RPMI8226 (cell line): ENCODE data around the gene C11orf54.
"Not testable (repeated sequence)": the region's sequence is repeated elsewhere in the genome, so short reads cannot be mapped to it uniquely, and the experiment has no call there.

Experiments
- DNase-seq: peaks from one replicate; pipeline ENCODE4 v3.0.0-alpha.2; 2015

Gene C11orf54

DNA sequence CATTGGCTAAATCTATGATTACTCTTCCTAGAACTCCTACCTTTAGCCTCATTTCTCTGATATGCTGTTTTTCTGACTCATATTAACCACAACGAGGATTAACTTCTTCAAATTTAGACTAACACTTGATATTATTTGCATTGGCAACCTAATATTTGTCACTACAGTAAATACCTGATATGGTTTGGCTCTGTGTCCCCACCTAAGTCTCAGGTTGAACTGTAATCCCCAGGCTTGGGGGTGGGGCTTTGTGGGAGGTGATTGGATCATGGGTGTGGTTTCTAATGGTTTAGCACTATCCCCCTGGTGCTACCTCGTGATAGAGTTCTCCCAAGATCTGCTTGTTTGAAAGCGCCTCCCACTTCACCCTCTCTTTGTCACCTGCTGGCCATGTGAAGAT lies 25.5 kb downstream of the C11orf54 start:
- no peak for DNase-seq

DNA sequence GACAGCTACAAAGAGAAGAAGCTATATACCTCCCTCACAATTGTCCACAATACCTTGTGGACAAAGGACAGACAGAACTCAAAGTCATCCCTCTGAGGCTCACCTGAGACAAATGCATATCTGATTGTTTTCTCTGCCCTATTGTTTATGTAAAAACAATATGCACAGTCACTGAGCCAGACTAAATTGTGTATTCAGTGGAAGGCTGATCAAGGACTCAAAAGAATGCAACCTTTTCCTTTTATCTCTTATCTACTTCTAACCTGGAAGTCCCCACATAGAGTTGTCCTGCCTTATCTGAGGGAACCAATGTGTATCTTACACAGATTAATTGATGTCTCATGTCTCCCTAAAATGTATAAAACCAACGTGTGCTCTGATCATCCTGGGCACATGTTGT lies 28.7 kb downstream of the C11orf54 start:
- DNase-seq = no peak

DNA sequence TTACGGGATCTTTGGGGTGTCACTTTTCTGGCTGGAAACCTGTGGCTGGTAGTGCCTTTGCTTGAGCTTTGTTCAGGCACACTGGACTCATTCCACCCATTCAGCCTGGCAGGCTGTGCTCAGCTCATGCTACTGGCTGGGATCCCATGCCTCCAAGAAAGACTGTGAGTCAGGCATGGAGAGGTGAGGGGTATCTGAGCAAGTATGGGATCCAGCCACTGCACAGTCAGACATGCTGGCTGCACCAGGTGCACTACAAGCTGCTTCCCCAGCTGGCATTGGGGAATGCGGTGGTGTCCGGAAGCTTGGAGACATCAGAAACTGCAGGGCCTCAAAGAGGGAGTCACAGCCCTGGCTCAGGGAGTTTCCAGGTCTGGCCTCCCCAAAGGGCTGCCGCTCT lies 30.7 kb downstream of the C11orf54 start:
- DNase-seq = no peak

DNA sequence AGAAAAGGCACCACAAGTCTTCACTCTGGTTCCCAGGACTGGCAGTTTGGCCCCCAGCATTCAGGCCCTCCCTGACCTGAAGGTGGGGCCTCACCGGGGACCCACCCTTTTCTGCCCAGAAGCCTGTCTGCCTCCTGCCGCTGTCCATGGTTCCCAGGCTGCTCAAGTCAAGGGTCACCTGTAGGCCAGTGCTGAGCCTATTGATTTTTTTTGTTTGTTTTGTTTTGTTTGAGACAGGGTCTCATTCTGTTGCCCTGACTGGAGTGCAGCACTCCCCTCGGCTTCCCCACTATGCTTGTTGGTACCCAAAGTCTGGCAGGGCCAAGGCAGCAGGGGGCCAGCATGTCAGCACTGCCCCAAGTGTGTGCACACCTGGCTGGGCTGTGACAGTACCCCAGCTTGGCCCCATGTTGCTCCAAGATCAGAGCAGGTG lies 31.6 kb downstream of the C11orf54 start:
- no peak for DNase-seq

DNA sequence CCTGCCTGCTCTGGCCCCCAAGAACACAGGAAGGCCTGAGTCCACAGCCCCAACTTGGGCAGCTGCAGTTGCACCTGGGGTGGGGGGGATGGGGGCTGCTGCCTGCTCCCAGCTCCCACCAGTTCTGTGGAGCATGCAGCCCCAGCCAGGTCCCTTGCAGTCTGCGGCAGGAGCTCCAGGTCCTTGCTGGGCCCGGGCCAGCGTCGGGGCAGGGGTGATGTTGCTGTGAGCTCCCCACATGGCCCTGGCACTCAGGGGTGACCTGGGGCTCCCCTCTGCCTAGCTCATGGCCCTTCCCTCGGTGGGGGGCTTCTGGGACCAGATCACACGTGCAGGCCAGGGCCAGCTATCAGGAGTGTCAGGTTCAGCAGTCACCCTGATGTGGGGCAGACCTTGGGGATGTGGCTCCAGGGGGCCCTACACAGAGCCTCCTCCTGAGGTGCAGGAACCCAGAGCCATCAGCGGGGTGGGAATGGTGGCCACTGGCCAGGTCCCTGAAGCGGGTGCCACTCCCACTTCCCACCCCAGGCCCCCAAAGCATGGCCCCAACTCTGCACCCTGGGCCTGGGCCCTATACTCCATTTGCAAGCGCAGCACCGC lies 32.2 kb downstream of the C11orf54 start:
- no peak for DNase-seq

DNA sequence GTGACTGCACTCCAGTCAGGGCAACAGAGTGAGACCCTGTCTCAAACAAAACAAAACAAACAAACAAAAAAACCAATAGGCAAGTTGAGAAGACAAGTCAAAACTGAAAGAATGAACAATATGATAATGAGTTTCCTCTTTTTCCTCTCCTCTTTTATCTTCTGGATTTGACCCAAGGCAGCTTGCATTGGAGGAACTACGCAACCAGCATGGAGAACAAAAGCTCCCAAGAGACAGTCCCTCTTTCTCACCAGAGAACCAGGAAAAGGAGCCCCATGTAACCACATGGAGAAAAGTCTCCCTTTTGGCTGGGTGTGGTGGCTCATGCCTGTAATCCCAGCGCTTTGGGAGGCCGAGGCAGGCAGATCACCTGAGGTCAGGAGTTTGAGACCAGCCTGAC lies 33.1 kb downstream of the C11orf54 start:
- not testable (repeated sequence) for DNase-seq

DNA sequence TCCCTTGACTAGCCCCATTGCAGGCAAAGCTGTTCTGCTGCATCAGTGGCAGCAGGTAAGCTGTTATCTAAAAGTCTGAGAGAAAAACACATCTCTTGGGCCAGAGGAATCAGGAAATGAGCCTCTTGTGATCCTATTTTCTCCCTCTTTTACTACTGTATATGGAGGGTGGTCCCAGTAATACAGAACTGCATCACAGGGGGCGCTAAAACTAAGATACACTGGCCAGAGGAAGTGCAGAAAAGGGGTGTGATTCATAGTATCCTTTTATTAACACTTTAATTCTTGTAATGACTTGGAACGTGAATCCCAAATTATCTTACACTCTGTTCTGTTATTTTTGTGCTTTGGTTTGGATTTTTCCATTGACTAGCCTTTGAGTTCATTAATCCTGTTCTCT lies 33.8 kb downstream of the C11orf54 start:
- DNase-seq = peak; percentile 25

DNA sequence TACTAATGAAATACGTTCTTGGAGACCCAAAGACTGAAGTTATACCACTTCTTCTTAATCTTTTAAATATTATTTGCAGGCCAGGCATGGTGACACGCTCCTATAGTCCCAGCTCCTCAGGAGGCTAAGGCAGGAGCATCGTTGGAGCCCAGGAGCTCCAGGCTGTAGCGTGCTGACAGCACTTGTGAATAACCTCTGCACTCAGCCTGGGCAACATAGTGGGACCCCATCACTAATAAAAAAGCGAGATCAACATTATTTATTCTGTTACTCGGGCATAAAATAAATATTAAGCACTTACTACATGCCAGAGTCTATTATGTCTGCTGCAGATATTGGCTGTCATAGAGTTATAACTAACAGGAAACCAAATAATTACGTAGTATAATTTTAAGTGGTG lies 41.9 kb downstream of the C11orf54 start:
- DNase-seq = no peak

DNA sequence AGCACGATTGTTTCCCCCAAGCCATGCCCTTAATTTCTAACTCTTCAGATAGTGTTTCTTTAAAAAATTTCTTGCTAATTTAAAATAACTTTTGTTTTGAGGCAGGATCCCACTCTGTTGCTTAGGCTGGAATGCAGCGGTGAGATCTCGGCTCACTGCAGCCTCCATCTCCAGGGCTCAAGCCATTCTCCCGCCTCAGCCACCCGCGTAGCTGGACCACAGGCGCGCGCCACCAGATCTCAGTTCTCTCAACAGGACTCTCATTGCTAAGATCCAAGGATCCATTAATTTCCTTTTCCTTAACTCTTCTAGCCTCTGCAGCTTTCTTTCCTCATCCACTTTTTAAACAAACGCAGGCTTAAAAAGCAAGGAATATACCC lies 42.3 kb downstream of the C11orf54 start:
- no peak for DNase-seq

DNA sequence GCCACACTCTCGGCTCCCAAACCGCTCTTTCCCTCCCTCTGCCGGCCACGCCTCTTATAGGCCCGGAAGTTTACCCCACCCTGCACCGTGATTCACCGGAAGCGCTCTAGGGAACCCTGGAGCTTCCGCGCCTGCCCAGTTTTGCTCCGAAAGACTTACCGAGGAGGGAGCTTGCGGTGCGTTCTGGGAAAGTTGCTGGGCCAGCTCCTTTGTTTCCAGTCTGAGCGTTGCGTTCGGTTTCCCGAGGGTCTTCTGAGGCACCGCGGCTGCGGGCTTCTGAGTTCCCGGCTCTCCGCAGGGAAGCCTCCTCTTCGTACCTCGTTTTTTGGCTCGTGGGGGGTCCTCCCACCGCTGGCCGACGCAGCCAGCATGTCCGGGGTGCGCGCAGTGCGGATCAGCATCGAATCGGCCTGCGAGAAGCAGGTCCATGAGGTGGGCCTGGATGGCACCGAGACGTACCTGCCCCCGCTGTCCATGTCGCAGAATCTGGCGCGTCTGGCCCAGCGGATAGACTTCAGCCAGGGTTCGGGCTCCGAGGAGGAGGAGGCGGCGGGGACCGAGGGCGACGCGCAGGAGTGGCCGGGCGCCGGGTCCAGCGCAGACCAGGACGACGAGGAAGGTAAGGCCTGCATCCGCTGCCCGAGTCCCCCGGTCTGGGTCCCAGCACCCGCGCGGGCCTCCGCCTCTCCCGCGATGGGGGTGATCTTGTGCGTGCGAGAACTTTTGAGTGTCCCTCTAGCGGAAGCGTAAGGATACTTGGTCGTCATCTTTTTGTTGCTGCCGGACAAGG lies 42.9 kb downstream of the C11orf54 start, which contains the start of gene MED17:
MED17 (plus strand) TSS at position 138 of the 790 bp plus-strand sequence; CDS start at position 370, 232 bp downstream.
- DNase-seq = peak; percentile 94

DNA sequence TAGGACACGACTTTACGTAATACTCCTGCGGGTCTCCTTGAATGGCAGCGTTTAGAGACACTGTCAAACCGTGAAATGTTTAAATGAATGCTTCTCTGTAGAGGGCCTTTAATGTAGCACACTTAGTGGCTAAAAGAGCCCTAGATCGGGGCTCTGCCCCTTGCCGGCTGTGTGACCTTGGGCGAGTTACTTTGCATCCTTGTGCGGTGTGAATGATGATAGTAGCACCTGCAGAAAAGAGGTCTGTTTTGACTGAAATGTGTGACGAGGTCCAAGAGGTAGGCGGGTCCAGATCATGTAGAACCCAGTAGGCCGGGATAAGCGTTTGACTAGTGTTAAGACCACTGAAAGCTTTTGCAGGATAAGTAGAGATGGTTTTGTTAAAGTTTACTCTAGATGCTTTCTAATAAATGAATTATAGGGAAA lies 43.5 kb downstream of the C11orf54 start:
- DNase-seq = no peak

DNA sequence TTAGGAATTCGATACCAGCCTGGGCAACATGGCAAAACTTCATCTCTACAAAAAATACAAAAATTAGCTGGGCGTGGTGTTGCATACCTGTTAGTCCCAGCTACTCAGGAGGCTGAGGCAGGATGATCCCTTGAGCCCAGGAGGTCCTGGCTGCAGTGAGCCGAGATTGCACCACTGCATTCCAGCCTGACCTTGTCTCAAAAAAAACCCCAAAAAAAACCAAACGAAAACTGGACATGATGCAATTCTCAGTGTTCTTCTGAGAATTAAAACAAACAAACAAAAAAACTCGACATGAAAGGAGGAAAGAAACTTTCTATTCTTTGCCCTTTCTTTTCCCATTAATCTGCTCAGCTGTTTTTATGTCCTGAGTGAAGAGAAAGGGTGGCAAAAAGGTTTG lies 50.0 kb downstream of the C11orf54 start:
- no peak for DNase-seq

DNA sequence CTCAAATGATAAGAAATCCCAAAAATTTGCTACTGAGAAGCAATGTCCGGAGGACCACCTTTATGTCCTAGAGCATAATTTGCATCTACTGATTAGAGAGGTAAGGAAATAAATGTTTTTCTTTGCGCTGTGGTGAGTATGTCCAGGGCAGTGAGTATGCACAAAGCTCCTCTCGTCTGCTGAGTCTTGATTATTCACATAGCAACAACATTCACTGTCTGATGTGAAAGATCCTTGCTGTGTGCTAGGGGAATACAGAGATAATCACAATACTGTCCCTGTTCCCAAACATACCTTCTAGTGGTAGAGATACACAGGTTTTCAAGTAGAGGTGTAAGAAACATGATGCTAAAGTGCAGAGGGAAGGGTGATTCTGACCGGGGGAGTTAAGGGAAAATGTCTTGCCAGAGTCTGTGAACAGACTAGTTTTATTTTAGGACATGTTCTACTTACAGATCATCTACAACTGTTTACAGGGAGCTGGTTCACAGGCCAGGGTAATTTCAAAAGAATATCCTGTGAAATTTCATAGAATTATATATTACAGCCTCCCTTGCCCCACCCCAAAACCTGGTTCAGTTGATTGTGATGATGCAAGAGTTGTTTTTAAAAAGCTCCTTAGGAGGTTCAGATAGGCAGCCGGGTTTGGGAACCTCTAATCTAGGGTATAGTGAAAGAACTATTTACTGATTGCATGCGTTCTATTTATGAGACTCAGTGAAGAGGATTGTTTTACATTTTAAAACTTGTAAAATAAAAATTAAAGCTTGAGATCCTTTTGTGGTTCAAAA lies 55.2 kb downstream of the C11orf54 start:
- no peak for DNase-seq

DNA sequence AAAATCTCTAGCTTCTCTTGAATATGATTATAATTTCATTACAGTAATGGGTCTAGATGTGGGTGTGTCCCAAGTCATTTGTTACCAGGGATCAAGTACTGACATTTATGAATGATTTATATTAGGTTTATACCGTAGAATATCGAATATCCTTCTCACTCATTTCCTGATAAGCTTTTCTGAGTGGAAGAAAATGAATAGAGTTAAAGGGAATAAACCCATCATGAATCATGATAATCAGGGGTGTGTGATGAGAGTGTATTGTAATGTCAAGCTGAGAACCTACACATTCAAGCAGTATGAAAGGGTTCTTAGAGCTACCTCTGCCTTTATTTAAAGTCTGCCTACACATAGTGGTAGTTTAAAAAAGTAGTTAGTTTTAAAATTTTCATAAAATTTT lies 59.9 kb downstream of the C11orf54 start:
- DNase-seq = no peak

DNA sequence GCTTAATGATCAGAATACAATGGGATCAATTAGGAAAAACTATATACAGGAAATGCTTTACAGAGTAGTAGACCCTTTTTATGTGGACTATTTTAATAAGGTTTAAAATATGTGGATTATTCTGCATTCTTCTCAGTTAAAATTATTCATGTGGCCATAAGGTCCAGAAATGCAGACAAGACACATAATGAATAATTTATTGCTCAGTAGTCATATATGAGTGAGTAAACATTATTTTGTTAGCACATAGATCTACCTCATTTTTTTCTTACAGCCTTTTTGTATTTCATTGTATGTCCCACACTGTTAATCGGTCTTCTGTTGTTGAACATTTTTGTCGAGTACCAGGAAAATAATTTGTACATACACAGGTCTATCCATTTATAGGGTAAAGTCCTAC lies 63.4 kb downstream of the C11orf54 start:
- DNase-seq = no peak

DNA sequence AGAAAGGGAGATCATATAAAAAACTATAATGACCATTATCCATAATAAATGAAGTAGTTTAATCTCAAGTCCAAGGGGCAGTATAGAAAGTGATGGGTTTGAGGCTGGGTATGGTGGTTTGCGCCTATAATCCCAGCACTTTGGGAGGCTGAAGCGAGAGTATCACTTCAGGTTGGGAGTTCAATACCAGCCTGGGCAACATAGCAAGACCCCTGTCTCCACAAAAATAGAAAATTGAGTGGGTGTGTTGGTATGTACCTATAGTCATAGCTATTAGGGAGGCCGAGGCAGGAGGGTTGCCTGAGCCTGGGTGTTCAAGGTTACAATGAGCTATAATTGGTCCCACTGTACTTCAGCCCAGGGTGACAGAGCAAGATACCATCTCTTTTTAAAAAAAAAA lies 66.5 kb downstream of the C11orf54 start:
- DNase-seq = no peak

DNA sequence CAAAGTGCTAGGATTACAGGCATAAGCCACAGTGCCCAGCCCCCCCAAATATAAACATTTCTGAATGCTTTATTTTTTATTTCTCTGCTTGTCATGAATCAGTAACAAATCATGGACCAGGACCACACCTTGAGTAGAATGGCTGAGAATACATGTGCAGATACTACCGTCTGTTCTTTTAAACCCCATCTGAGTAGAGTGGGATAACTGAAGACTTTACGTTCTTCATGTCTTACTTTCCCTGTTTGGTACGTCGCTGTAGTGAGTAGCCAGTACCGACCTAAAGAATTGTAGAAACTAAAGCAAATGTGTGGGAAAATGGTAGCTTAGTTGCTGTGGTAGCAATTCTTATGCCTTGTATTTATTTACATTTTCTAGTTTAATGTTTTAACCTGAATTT lies 72.5 kb downstream of the C11orf54 start:
- DNase-seq = no peak
